BE2C (cell line): ENCODE results near the gene P2RX7. TPM values are rescaled to one million over a fixed set of nuclear protein-coding genes. Genes with fewer than 3 reads are reported as not detected.
A peak's percentile ranks its signal among the peaks of the same experiment; 100 is the strongest.

Source experiments
- DNase-seq: peaks from one replicate; pipeline ENCODE4 v3.0.0-alpha.2; 2020
- H3K27me3 ChIP-seq: fragments of 250-450 bp; sonication (Bioruptor Pico); 2 replicates; pipeline ENCODE4 v1.5.1; 2020; ENCODE audit warnings: mild to moderate bottlenecking
- H3K36me3 ChIP-seq: fragments of 250-450 bp; sonication (Bioruptor Pico); 2 replicates; pipeline ENCODE4 v1.5.1; 2020; ENCODE audit warnings: mild to moderate bottlenecking
- H3K4me1 ChIP-seq: fragments of 250-450 bp; sonication (Bioruptor Pico); 2 replicates; pipeline ENCODE4 v1.5.1; 2020
- H3K4me3 ChIP-seq: 2 replicates; pipeline ENCODE4 v1.5.1; 2011; ENCODE audit warnings: low read depth, low read length
- H3K9me3 ChIP-seq: fragments of 250-450 bp; sonication (Bioruptor Pico); 2 replicates; pipeline ENCODE4 v1.5.1; 2020
- polyA plus RNA-seq: library from polyadenylated mRNA; unstranded; fragments of >200 nt; gene quantifications from one replicate; pipeline ENCODE4 v1.2.1, GENCODE V29; 2012; ENCODE audit warnings: low read depth, missing spikeins; ENCODE audit not compliant: insufficient read length, insufficient read depth
- TF ChIP-seq, protein P1 (sequence below): IDR thresholded peaks from 2 replicates; pipeline ENCODE4 v1.5.1; 2012; ENCODE audit warnings: mild to moderate bottlenecking, low read depth, low read length

Gene P2RX7
- polyA plus RNA-seq = 2.0 TPM

DNA sequence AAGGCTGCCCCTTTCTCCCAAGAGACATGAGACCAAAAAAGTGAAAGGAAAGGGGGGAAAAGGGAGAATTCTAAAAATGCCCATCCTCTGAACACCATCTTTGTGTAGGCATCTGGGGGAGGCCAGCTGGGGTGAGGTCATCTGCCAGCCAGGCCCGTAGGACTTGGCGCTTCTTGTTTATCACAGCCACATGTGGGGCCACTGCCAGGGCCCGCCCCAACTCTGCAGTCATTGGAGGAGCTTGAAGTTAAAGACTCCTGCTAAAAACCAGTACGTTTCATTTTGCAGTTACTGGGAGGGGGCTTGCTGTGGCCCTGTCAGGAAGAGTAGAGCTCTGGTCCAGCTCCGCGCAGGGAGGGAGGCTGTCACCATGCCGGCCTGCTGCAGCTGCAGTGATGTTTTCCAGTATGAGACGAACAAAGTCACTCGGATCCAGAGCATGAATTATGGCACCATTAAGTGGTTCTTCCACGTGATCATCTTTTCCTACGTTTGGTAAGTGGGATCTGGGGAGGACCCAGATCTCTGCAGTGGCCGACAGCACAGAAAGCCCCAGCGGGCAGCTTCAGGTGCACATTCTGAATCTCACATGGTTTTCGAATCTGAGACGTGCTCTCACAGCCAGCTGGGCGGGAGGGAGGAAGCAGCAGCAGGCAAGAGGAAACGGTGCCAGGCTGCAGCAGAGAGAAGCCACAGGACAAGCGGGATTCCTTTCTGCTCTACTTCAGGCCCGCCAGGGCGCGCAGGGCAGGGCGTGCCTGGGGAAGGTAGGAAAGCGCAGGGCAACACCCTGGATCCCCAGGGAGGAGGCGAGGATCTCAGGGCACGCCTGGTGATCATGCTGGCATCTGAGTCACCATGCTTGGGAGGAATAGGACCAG is at the start of gene P2RX7:
Gene P2RX7 (plus strand): TSS at position 276 of the 881 bp plus-strand sequence. CDS start 95 bp downstream, at position 371.
- Histone ChIP-seq H3K4me3 (peak within 1 kb of the TSS; percentile 66), H3K9me3 (no peaks in the 10 kb centered on the region), H3K27me3 (no peaks in the 10 kb centered on the region), H3K36me3 (no peaks in the 10 kb centered on the region), H3K4me1 (peaks cover 10% of the 10 kb centered on the region)
- DNase-seq = peak; percentile 90
- TF ChIP-seq, protein P1, sequence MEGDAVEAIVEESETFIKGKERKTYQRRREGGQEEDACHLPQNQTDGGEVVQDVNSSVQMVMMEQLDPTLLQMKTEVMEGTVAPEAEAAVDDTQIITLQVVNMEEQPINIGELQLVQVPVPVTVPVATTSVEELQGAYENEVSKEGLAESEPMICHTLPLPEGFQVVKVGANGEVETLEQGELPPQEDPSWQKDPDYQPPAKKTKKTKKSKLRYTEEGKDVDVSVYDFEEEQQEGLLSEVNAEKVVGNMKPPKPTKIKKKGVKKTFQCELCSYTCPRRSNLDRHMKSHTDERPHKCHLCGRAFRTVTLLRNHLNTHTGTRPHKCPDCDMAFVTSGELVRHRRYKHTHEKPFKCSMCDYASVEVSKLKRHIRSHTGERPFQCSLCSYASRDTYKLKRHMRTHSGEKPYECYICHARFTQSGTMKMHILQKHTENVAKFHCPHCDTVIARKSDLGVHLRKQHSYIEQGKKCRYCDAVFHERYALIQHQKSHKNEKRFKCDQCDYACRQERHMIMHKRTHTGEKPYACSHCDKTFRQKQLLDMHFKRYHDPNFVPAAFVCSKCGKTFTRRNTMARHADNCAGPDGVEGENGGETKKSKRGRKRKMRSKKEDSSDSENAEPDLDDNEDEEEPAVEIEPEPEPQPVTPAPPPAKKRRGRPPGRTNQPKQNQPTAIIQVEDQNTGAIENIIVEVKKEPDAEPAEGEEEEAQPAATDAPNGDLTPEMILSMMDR = peak; percentile 3; the same call in 1 of the 2 replicates

DNA sequence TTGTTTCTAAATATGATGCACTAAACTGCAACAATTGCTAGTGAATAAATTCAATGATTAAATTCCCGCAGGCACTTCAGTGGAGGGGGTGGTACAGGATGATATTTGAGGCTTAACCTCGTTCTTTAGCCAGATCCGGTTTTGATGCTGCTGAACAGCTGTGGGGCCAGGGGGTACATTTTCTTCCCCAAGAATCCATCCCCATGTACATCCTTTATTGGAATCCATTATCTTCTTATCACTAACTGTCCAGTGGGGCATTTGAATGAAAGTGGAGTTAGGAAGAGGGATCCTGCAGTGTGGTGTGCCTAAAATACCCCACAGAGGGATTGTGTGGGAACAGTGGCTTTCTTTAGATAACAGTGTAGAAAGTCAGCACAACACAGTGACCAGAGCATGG is 48.4 kb upstream of the P2RX7 start:
- Histone ChIP-seq H3K4me1 (no peaks in the 10 kb centered on the region), H3K27me3 (no peaks in the 10 kb centered on the region), H3K36me3 (no peaks in the 10 kb centered on the region), H3K9me3 (no peaks in the 10 kb centered on the region), H3K4me3 (no peak overlapping the region)
- TF ChIP-seq, protein P1 = no peak
- DNase-seq = no peak

DNA sequence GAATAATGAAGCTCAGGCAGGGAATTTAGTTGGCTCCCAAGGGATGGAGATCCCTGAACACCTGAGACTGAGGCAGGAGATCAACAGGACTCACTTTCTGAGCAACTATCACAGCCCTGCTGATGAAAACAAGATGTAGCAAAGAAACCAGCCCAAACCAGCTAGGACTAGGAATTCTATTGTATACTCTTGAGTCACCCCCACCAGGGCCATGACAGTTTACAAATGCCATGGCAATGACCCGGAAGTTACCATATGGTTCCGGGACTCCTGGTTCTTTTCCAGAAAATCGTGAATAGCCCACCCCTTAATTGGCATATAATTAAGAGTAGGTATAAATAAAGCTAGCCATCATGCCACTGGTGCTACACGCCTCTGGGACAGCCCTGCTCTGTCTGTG is 47.6 kb upstream of the P2RX7 start:
- TF ChIP-seq, protein P1 = no peak
- no peaks in the 10 kb centered on the region for H3K27me3 ChIP-seq

DNA sequence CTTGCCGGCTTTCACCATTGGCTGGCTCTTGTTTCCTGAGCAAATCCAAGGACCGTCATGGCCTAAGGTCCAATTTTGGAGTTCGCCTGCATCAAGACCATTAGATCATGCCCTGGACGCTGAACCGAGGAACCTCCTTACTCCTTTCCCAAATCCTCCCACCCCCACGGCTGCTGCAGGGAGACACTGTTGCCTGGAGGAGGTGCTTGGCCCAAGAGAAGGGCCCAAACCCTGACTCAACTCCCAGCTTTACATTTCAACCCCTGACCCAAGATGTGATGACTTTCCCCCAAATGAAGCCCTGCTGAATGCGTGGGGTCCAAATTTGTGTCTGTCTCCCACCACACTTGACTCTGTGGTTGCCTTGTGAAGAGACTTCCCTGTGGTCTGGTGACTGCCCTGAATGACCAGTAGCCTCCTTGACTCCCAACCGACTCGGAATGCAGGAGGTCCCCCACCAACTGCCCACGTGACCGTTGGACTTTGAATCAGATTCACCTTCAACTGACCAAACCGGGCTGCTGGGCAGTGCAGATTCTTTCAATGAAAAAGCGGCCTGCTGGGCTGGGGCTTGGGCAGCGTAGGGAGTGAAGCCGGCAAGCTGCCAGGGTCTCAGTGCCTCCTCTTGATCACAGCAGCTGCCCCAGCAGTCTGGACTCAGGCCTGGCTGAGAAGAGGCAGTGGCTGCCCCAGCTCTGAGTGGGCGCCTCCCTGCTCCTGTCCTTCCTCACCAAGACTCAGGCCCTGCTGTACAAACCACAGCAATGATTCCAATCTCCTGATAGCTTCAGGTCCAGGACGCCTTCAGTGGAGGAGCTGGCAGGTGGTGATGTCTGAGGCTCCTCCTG is 46.9 kb upstream of the P2RX7 start:
- Histone ChIP-seq H3K9me3 (no peaks in the 10 kb centered on the region), H3K36me3 (no peaks in the 10 kb centered on the region), H3K4me1 (no peaks in the 10 kb centered on the region), H3K27me3 (no peaks in the 10 kb centered on the region), H3K4me3 (no peak overlapping the region)
- TF ChIP-seq, protein P1 = no peak
- no peak for DNase-seq

More for the DNA sequence above, 47.6 kb upstream of the P2RX7 start:
- Histone ChIP-seq H3K4me3 (no peak overlapping the region), H3K9me3 (no peaks in the 10 kb centered on the region), H3K36me3 (no peaks in the 10 kb centered on the region), H3K4me1 (no peaks in the 10 kb centered on the region)
- DNase-seq = no peak

DNA sequence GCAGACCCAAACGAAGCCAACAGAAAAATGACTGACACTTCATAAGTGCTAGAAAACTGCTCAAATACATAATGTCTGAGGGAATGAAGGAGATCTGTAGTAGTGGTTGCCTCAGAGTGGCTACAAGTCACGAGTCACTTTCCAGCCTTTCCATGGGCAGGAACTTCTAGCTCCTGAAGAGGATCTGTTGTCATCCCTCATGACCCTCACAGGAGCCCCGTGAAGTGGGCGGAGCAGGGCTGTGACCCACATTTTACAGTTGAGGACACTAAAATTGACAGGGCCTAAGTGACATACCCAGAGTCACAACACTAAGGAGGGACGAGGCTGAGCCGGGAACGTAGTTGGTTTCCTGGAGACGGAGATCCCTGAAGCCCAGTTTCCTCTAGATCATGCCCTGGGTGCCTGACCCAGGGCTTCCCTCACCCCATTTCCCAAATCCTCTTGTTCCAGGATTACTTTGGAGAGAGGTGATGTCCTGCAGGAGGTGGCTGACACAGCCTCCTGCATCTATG is 45.8 kb upstream of the P2RX7 start:
- TF ChIP-seq, protein P1 = no peak
- no peaks in the 10 kb centered on the region for H3K4me1 ChIP-seq
- no peaks in the 10 kb centered on the region for H3K27me3 ChIP-seq
- DNase-seq = no peak
- no peak overlapping the region for H3K4me3 ChIP-seq
- H3K9me3 ChIP-seq = no peaks in the 10 kb centered on the region
- no peaks in the 10 kb centered on the region for H3K36me3 ChIP-seq
